ENCODE results near the gene RNGTT.

DNA sequence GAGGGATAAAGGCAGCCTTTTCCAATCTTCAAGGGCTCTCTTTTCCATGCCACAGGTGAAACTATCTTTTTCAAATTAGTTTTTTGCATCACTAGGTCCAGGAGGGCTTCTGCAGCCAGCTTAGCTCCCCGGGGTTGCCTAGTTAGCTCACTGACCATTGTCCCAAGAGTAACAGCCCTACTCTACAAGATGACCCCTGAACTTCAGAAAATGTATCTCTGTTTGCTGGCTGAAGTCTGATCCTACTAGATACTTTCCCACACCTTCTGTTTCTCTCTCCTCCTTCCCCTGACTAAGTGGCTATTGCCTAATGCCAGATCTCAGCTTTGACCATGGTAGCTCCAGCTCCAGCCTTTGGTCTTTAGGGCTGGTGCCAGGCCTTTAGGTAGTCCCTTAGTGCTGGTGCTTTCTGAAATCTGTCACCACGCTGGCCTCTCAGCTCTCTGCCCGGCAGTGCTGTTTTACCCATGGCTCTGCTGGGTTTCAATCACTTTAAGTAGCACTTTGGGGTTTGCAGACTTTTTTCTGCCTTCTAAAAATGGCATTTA lies 255.1 kb downstream of the RNGTT start:
- TF ChIP-seq POLR2A (IDR thresholded peaks at IDR 0.05) = no peak
- TF ChIP-seq, protein P1, sequence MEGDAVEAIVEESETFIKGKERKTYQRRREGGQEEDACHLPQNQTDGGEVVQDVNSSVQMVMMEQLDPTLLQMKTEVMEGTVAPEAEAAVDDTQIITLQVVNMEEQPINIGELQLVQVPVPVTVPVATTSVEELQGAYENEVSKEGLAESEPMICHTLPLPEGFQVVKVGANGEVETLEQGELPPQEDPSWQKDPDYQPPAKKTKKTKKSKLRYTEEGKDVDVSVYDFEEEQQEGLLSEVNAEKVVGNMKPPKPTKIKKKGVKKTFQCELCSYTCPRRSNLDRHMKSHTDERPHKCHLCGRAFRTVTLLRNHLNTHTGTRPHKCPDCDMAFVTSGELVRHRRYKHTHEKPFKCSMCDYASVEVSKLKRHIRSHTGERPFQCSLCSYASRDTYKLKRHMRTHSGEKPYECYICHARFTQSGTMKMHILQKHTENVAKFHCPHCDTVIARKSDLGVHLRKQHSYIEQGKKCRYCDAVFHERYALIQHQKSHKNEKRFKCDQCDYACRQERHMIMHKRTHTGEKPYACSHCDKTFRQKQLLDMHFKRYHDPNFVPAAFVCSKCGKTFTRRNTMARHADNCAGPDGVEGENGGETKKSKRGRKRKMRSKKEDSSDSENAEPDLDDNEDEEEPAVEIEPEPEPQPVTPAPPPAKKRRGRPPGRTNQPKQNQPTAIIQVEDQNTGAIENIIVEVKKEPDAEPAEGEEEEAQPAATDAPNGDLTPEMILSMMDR (IDR thresholded peaks at IDR 0.05) = no peak
